Osteoblast (primary cell): Measurements from ENCODE around the gene ZDHHC3. TPM values are rescaled to one million over a fixed set of nuclear protein-coding genes. Genes with fewer than 3 reads are reported as not detected.

Source experiments
- DNase-seq: peaks from one replicate; pipeline ENCODE4 v3.0.0; 2011; ENCODE audit warnings: low spot score, mixed read lengths; ENCODE audit not compliant: insufficient read length; ENCODE audit errors: missing footprints
- H2AFZ ChIP-seq: 2 replicates; pipeline ENCODE4 v1.6.0; 2011; ENCODE audit warnings: mild to moderate bottlenecking, low read length
- H3K27ac ChIP-seq: 2 replicates; pipeline ENCODE4 v1.5.1; 2011; ENCODE audit warnings: mild to moderate bottlenecking, low read depth, low read length, moderate library complexity
- H3K27me3 ChIP-seq: 2 replicates; pipeline ENCODE4 v1.6.0; 2012; ENCODE audit warnings: mild to moderate bottlenecking, control low read depth, inconsistent platforms, low read length, moderate library complexity; ENCODE audit not compliant: insufficient read depth
- H3K36me3 ChIP-seq: 2 replicates; pipeline ENCODE4 v1.5.1; 2011; ENCODE audit warnings: mild to moderate bottlenecking, low read length, control low read depth, moderate library complexity; ENCODE audit not compliant: insufficient read depth
- H3K4me1 ChIP-seq: 2 replicates; pipeline ENCODE4 v1.5.1; 2011; ENCODE audit warnings: mild to moderate bottlenecking, low read length, control low read depth, moderate library complexity; ENCODE audit not compliant: insufficient read depth
- H3K4me2 ChIP-seq: 2 replicates; pipeline ENCODE4 v1.6.0; 2011; ENCODE audit warnings: mild to moderate bottlenecking, low read length; ENCODE audit not compliant: insufficient read depth
- H3K4me3 ChIP-seq: fragments of 200-600 bp; sonication (generic); 3 replicates; pipeline ENCODE4 v1.5.1; 2012; ENCODE audit warnings: mild to moderate bottlenecking, low read length, inconsistent platforms; ENCODE audit not compliant: insufficient read depth
- H3K79me2 ChIP-seq: 2 replicates; pipeline ENCODE4 v1.6.0; 2012; ENCODE audit warnings: mild to moderate bottlenecking, low read length, control low read depth, inconsistent platforms; ENCODE audit not compliant: insufficient read depth
- H3K9me3 ChIP-seq: 2 replicates; pipeline ENCODE4 v1.5.1; 2011; ENCODE audit warnings: low read depth, low read length, control low read depth
- H4K20me1 ChIP-seq: 2 replicates; pipeline ENCODE4 v1.6.0; 2012; ENCODE audit warnings: mild to moderate bottlenecking, low read length, control low read depth; ENCODE audit not compliant: insufficient read depth
- CTCF ChIP-seq: IDR thresholded peaks from 2 replicates; pipeline ENCODE4 v1.5.1; 2011; ENCODE audit warnings: mild to moderate bottlenecking, low read depth, low read length, moderate library complexity; ENCODE audit errors: extremely low read depth
- total RNA-seq: library from RNA; depleted of rRNA; stranded (reverse); fragments of >200 nt; gene quantifications from 2 replicates; pipeline ENCODE4 v1.2.3, GENCODE V29; 2012

Gene ZDHHC3
- total RNA-seq, 1 donor, result 61.2 TPM

DNA sequence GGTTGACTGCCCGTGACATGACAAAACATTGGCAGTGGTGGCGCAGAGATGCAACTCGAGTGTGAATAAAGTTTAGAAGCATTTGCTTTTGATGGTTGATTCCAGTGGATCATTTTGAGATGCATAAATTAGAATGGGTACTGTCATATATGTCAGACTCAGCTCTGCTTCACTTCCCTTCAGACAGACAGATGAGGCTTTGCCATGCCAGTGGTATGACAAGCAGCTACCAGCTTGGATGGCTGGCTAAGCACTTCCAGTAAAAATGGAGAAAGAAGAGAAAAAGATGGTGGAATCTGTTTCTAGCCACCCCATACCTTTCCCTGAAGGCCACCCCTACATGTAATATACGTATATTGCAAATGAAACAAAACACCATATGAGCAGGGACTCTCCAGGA lies 36.6 kb upstream of the ZDHHC3 start:
- Histone ChIP-seq H3K4me1 (peaks cover 50% of the 10 kb centered on the region), H3K4me2 (peak overlapping the region; percentile 83), H3K79me2 (no peaks in the 10 kb centered on the region), H3K9me3 (no peaks in the 10 kb centered on the region), H3K27me3 (no peaks in the 10 kb centered on the region), H2AFZ (no peak overlapping the region), H3K27ac (peak overlapping the region; percentile 91), H3K36me3 (peaks cover 12% of the 10 kb centered on the region), H4K20me1 (no peaks in the 10 kb centered on the region), H3K4me3 (peak overlapping the region; percentile 17)
- TF ChIP-seq CTCF, result no peak
- peak; percentile 56 for DNase-seq

GRCh38 chr3:45011756-45012508 lies 36.0 kb upstream of the ZDHHC3 start:
- peak; percentile 88 for DNase-seq
- peaks cover 56% of the 10 kb centered on the region for H3K4me1 ChIP-seq
- H3K9me3 ChIP-seq, result no peaks in the 10 kb centered on the region
- no peaks in the 10 kb centered on the region for H3K27me3 ChIP-seq
- TF ChIP-seq CTCF, result no peak
- peaks cover 17% of the 10 kb centered on the region for H3K36me3 ChIP-seq
- no peak overlapping the region for H2AFZ ChIP-seq
- H3K79me2 ChIP-seq, result no peaks in the 10 kb centered on the region
- no peaks in the 10 kb centered on the region for H4K20me1 ChIP-seq
- peak overlapping the region; percentile 83 for H3K4me2 ChIP-seq
- peak overlapping the region; percentile 34 for H3K4me3 ChIP-seq
- peak overlapping the region; percentile 91 for H3K27ac ChIP-seq

GRCh38 chr3:45010811-45011333 lies 34.9 kb upstream of the ZDHHC3 start:
- no peak for TF ChIP-seq CTCF
- Histone ChIP-seq H3K79me2 (no peaks in the 10 kb centered on the region), H3K4me2 (peak overlapping the region; percentile 83)

GRCh38 chr3:45009868-45010267 lies 33.9 kb upstream of the ZDHHC3 start:
- Histone ChIP-seq H3K79me2 (no peaks in the 10 kb centered on the region), H3K4me2 (no peak overlapping the region), H3K4me1 (peaks cover 57% of the 10 kb centered on the region), H3K9me3 (no peaks in the 10 kb centered on the region), H3K36me3 (peaks cover 23% of the 10 kb centered on the region), H3K4me3 (no peak overlapping the region), H4K20me1 (no peaks in the 10 kb centered on the region), H3K27me3 (no peaks in the 10 kb centered on the region), H3K27ac (no peak overlapping the region), H2AFZ (no peak overlapping the region)
- no peak for DNase-seq
- TF ChIP-seq CTCF, result no peak

More at GRCh38 chr3:45010811-45011333, 34.9 kb upstream of the ZDHHC3 start:
- no peaks in the 10 kb centered on the region for H3K27me3 ChIP-seq
- peak overlapping the region; percentile 34 for H3K4me3 ChIP-seq
- H2AFZ ChIP-seq, result no peak overlapping the region
- peak; percentile 90 for DNase-seq
- H4K20me1 ChIP-seq, result no peaks in the 10 kb centered on the region
- H3K9me3 ChIP-seq, result no peaks in the 10 kb centered on the region
- peaks cover 17% of the 10 kb centered on the region for H3K36me3 ChIP-seq
- peaks cover 57% of the 10 kb centered on the region for H3K4me1 ChIP-seq
- H3K27ac ChIP-seq, result peak overlapping the region; percentile 91
